ENCODE measurements around the gene LEMD2. TPM values are rescaled to one million over a fixed set of nuclear protein-coding genes. Genes with fewer than 3 reads are reported as not detected.

The LEMD2 gene
- total and polyA plus RNA-seq, 2 of the 4 experiments (the other 2 are of a cell fraction): 26.5 to 43.6 TPM

- no peak overlapping the region for H3K23ac ChIP-seq (ENCODE audit: low read depth, low read length)
- intact Hi-C loops (cut with micrococcal nuclease) (no loop called here), dilution Hi-C loops (cut with HindIII; ENCODE audit: low sequenced_read_pairs, unreplicated experiment) (no loop called here), in situ Hi-C loops (cut with MboI; ENCODE audit: low sequenced_read_pairs) (no loop called here)
- H2BK5ac ChIP-seq (ENCODE audit: low read depth, low read length, poor library complexity, severe bottlenecking): no peak overlapping the region
- H3K4me1 ChIP-seq (ENCODE audit: control insufficient read depth, insufficient read depth, low read length): no peaks in the 10 kb centered on the region
- no peak overlapping the region for H3K4ac ChIP-seq (ENCODE audit: low read depth, low read length)
- H2AK5ac ChIP-seq (ENCODE audit: low read depth, low read length): no peak overlapping the region
- no peak overlapping the region for H2AK9ac ChIP-seq (replicated peaks; ENCODE audit: low read depth, low read length, poor library complexity)
- no peaks in the 10 kb centered on the region for H3K9me1 ChIP-seq (ENCODE audit: insufficient read depth, low read length)
- 91% methylated on average over 10 of the region's 18 CpGs; no CpG with 5 or more reads in 1 of the 2 experiments for WGBS, 2 experiments (ENCODE audit: extremely low coverage in 2 of 2, insufficient read length in 1 of 2)
- no peak overlapping the region for H2BK120ac ChIP-seq (ENCODE audit: low read depth, low read length)
- H4K5ac ChIP-seq (ENCODE audit: low read depth, low read length): no peak overlapping the region
- POLR2A ChIA-PET (ENCODE audit: unreplicated experiment): no interaction called here
- DNase-seq (no peak), ATAC-seq (ENCODE audit: low read depth) (no peak)
- no peak overlapping the region for H2AFZ ChIP-seq (replicated peaks; ENCODE audit: low read length, poor library complexity)
- no peaks in the 10 kb centered on the region; the same call in 1 of the 2 replicates for H4K20me1 ChIP-seq (ENCODE audit: insufficient read depth, low read length)
- no peak overlapping the region for H3K9ac ChIP-seq (ENCODE audit: low read depth, low read length)
- no peak overlapping the region for H3K18ac ChIP-seq (ENCODE audit: low read depth, low read length)
- no peaks in the 10 kb centered on the region for H3K36me3 ChIP-seq (ENCODE audit: control insufficient read depth, insufficient read depth, low read length)
- H3K9me3 ChIP-seq (ENCODE audit: control insufficient read depth, insufficient read depth, low read length): no peaks in the 10 kb centered on the region
- H4K91ac ChIP-seq (ENCODE audit: insufficient read depth, low read depth, low read length): no peak overlapping the region
- H3K27ac ChIP-seq (ENCODE audit: insufficient read depth, low read length): no peak overlapping the region
- H3K4me2 ChIP-seq (ENCODE audit: low read depth, low read length): no peak overlapping the region
- no peak overlapping the region for H2BK15ac ChIP-seq (ENCODE audit: low read depth, low read length)
- no peak for TF ChIP-seq MAZ (IDR thresholded peaks at IDR 0.05; ENCODE audit: borderline replicate concordance, low read depth, low read length)
- H4K8ac ChIP-seq (ENCODE audit: low read depth in 2 of 2, low read length in 2 of 2): no peak overlapping the region
- H2BK20ac ChIP-seq (ENCODE audit: low read depth, low read length): no peak overlapping the region
- peaks cover 5% of the 10 kb centered on the region; the same call in 1 of the 2 replicates for H3K27me3 ChIP-seq (ENCODE audit: control insufficient read depth, insufficient read depth, low read length)
- no peak overlapping the region for H3K56ac ChIP-seq (ENCODE audit: extremely low read depth, insufficient read depth, low read length)
- no peaks in the 10 kb centered on the region for H3K79me1 ChIP-seq (ENCODE audit: low read depth in 1 of 2, low read length in 2 of 2)
- no peak overlapping the region for H3K14ac ChIP-seq (replicated peaks; ENCODE audit: low read depth, low read length)
- no peak overlapping the region for H3K4me3 ChIP-seq (ENCODE audit: insufficient read depth, low read depth, low read length)
- no TSS peak for BruUV-seq (replicated peaks)
- CTCF ChIA-PET: interaction anchor here (0.7 kb wide), 1 partner anchor 23 kb away, joined by 3 read pairs; the partner anchor contains the start of gene UQCC2
Measured at GRCh38 chr6:33735216-33735615, 53.7 kb downstream of the LEMD2 start.
